ENCODE measurements around the gene GOLGA6L7.

DNA sequence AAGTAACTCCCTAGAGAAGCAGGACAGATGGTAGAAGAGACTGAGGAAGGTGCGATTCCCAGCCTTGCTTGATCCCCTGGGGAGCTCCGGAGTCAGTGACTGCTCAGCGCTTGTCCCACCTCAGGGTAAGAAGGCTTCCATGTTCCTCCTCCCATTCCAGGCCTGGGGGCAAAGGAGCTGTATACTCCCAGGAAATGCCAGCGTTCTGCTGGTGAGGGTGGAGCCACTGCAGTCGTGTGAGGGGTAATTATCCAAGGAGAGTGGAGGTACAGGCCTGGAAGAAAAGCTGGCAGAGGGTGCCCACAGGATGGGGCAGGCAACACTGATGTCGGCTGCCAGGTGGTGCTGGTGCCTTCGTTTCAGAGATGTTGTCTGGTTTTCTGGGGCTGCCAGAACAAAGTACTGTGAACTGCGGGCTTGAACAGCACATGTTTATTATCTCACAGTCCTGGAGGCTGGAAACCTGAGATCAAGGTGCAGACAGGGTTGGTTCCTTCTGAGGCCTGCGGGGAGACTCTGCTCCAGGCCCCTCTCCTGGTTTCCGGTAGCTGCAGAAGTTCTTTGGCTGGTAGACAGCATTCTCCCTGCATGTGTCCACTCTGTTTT is 25.2 kb upstream of the GOLGA6L7 start:
- TF ChIP-seq CTCF (IDR thresholded peaks at IDR 0.05) (no peak), POLR2AphosphoS5 (IDR thresholded peaks at IDR 0.05) (no peak), POLR2A (IDR thresholded peaks at IDR 0.05) (no peak), EP300 (IDR thresholded peaks at IDR 0.05) (no peak)
